NCI-H2196 treated with DMSO at 0.1 percent for 48 hours (cell line): ENCODE measurements around the gene KCNQ1.

ENCODE experiments used
- DNase-seq: peaks from one replicate; lab custom pipeline; 2025; ENCODE audit not compliant: unreplicated experiment; lab: John Stamatoyannopoulos, UW

The KCNQ1 gene

GRCh38 chr11:2508793-2509192 is 64.0 kb downstream of the KCNQ1 start:
- no peak for DNase-seq

DNA sequence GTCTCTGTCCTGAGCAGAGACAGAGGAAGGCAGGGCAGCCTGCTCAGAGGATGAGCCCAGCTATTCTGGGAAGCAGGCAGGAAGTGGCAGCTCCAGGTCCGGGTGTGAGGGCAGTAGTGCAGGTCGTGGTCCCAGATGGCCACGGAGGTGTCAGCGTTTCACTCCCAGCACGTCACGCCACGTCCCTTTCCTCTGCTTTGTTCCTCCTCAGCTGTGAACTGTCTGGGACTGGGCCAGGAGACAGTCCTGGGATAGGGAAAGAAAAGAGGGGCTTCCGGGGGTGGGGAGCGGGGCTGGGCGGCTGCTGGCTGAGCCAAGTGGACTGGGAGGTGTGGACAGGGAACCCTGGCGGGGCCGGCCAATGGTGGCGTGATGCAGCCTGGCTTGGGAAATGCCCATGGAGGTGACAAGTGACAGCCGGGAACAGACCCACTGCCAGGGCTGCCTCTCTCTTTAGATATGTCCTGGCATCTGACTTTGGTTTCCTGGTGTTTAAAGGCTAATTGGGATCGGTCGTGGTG is 64.7 kb downstream of the KCNQ1 start:
- DNase-seq, result no peak

DNA sequence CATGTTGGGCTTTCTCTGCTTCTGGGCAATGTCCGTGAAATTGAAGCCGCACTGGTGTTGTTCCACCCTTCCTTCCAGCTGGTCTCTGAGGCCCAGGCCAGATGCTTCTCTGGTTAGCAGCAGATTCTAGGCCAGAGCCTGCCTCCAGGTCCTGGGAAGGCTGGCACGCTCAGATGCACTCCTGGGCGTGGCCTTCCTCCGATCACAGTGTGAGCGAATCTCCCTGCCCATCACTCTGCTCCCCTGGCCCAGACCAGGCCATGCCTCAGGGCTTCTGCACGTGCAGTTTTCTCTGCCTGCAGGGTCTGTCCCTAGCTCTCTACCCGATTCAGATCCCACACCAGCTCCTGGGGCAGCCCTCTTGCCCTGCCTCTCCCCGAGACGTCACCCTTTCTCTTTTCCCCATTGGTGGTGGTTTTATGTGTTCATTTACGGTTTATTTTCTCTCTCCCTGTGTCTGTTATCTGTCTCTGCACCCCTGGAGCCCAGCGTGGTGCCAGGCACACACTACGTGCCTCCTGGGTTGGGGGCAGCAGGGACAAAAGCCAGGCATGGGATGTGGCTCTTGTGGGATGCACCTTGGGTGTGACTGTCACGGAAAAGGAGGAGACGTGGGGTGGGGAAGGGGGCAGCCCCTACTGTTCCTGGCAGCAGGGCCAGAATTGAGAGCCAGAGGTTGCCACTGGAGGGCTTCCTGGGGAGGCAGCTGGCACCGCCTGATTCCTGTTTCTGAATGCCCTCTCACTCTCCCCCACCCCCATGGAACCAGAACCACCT is 66.0 kb downstream of the KCNQ1 start:
- no peak for DNase-seq

DNA sequence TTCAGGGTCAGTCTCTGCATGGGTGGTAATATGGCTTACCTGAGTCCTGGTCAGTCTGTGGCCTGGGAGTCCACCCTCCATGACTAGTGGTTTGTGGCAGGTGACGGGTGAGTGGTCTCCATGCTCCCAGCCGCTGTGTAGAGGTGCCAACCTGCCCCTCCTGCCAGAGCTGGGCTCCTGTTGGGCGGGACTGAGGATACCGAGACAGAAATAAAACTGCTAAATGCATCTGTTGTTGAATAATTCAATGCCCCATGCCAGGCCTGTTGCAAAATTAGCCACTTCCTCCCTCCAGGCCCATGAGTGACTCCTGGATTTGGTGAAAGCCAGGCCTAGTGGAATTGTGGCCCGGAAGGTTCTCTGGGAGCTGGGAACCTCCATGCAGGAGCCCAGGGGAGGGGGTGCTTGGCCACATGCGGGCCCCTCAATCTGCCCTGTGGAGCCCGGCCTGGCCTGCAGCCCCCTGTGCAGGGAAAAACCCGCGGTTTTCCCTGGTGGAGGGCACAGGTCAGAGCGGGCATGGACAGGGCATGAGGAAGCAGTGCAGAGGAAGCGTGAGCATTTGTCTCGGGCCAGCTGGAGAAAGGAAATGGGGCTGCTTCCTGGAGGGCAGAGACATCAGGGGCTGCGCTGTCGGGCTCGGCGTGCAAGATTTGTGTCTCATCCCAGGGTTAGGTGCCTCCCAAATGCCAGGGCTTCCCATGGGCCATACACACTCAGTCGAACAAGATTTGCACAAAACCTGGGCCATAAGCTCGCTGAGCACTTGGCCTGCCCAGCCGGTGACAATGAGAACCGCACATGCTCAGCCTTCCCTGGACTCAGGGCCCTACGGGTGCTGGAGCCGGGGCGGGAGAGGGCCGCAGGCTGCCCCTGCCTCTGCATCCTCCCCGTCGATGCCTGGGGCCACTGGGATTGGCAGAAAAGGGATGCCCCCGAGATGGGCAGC is 66.9 kb downstream of the KCNQ1 start:
- no peak for DNase-seq

GRCh38 chr11:2512431-2513407 is 67.9 kb downstream of the KCNQ1 start:
- no peak for DNase-seq

- DNase-seq, result no peak
Measured at GRCh38 chr11:2513441-2513840, 68.6 kb downstream of the KCNQ1 start.

DNA sequence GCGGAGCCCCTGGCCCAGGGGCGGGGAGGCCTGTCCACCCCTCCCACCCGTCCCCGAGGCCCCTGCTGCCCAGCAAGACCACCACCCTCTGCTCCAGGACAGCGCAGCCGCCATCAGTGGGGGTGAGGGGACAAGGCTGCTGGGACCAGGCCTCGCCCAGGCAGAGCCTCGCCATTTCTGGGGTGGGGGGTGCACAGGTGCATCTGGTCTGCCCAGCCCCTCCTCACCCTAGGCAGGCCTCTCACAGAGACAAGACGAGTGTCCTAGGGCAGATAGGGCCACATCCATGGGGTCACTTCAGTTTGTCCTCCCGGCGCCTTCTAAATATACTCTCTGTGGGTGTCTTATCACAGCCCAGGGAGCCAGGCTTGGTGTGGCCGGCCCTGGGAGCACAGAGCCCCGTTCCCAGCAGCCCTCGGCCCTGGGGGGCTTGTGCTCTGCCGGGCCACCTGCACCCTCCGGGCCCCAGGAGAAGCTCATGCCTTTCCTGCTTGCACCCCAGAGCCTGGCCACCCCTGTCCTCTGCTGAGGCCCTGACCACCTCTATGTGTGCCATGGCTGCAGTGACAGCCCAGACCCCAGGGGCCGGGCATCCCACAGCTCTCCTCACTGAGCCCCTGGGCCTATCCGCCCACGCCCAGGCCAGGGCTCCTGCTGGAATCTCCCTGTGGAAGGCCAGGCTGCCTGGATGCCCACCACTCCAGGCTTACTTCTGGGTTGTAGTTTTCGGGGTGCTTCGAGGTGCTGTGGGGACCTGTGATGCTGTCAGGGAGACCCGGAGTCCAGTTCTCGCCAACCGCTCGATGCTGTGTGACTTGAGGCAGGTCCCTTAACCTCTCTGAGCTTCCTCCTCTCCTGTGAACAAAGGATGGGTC is 70.8 kb downstream of the KCNQ1 start:
- DNase-seq, result no peak

DNA sequence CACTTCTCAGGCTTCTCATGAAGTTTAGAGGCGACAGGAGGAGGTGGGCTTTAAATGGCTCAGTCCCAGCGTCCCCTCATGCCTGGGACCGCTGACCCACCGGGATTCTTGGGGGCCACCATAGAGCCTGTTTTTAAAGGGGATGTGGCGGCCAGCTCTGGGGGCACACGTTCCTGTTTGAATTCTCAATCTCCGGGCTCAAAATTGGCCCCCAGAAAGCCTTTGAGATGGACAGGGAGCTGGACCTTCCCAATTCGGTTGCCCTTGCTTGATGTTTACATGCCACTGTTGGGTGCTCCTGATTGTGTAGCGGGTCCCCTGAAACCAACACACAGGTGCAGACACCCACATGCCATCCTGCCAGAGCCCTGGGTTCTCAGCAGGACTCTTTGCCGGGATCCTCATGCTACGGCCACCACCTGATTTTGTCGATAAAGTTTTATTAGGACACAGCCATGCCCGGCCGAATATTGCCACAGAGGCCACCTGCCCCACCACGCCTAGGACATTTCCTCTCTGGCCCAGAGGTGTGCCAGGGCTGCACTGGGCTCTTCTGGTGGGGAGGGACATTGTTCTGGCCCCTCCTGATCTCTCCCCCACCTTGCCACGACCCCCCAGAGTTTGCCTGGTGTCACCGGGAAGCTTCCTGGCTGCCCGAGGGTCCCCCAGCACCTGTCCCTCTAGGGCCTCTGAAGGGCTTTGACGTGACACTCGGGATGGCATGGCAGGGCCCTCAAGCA is 71.6 kb downstream of the KCNQ1 start:
- DNase-seq, result no peak

DNA sequence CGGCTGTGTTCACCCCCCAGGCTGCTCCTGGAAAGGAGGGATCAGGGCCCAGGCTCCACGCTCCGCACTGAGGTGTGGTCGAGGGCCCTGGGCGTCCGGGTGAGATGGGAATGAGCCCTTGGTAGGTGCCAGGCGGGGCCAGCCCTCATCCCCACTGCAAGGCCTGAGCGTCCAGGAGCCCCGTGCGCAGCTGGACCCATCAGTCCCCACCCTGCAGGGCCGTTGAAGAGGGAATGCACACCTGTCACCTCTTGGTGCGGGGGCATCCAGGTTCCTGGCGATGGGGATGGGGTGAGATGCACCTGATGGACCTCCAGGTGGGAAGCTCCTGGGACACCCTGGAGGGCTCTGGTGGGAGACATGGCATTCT is 72.2 kb downstream of the KCNQ1 start:
- DNase-seq, result no peak

- no peak for DNase-seq
Measured at GRCh38 chr11:2517386-2518064, 72.7 kb downstream of the KCNQ1 start.

DNA sequence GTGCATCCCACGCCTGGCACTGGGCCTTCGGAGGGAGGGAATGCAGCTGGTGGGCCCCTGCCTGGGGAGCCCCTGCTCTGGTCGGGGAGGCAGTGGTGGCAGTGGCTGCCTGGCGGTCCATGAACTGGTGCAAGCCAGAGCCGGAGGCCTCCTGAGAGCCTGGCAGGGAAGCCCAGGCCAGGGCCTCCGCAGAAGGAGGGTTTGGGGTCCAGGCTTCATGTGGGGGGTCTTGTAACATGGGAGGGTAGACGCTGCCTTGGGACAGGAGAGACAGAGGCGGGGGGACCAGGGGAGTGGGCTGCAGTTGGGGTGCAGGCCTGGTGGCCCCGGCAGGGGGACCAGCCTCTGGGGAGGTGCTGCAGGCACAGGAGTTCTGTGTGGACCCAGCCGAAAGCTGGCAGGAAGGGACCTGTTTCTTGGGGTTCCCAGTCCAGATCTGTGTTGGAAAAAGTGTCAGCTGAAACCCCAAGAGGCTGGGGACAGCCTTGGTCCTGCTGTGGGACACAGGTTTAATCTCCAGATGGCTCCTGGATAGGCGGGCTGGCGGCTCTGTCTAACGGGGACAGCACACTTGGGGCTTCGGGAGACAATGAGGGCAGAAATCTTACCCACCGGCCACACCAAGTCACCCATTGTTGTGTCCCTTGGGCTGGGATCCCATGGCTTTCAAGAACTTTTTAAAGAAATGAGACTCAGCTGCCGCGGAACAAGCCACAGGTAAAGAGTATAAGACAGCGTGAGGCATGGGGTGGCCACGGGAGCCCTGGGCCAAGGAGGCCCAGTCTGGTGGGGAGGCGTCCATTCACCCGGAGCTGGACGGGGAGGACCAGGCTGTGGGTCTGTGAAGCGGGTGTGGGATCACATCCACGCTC is 73.5 kb downstream of the KCNQ1 start:
- DNase-seq, result no peak

DNA sequence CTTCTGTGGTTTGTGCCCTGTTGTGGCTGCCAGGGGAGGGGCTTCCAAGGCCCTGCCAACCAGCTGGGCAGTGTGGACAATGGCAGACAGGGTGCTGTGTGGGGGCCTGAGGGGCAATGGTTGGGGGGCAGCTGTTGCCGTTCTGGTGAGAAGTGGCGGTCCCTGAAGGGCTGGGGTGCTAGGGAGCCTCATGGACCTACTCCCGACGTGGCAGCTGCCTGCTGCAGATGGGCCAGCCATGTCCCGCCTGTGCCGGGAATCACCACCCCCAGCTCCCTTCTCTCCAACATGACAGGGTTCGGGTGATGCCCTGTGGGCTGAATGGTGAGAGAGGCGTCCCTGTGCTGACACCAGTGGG is 74.2 kb downstream of the KCNQ1 start:
- no peak for DNase-seq

DNA sequence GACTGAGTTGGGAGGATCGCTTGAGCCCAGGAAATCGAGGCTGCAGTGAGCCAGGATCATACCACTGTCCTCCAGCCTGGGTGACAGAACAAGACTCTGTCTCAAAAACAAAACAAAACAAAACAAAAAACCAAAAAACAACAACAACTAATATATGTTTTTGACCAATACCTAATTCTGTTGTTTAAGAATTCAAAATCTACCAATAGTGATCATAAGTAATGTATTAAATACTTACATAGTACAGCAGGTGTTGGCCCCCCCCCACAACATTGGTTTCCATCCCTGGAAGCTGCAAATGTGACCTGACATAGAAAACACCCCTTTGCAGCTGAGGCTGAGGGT is 74.7 kb downstream of the KCNQ1 start:
- DNase-seq, result no peak

- no peak for DNase-seq
Measured at GRCh38 chr11:2519862-2520735, 75.3 kb downstream of the KCNQ1 start.

- DNase-seq, result no peak
Measured at GRCh38 chr11:2520736-2521035, 75.9 kb downstream of the KCNQ1 start.

- DNase-seq, result no peak
Measured at GRCh38 chr11:2521081-2521732, 76.4 kb downstream of the KCNQ1 start.
